ENCODE data around the gene ST3GAL5. TPM values are rescaled to one million over a fixed set of nuclear protein-coding genes. Genes with fewer than 3 reads are reported as not detected.
A peak's percentile ranks its signal among the peaks of the same experiment; 100 is the strongest.

The ST3GAL5 gene
- total and polyA plus RNA-seq, 2 of the 8 experiments (the other 6 are each of a cell fraction or from before 2014, with no cell fraction given) = 1.9 to 4.5 TPM

DNA sequence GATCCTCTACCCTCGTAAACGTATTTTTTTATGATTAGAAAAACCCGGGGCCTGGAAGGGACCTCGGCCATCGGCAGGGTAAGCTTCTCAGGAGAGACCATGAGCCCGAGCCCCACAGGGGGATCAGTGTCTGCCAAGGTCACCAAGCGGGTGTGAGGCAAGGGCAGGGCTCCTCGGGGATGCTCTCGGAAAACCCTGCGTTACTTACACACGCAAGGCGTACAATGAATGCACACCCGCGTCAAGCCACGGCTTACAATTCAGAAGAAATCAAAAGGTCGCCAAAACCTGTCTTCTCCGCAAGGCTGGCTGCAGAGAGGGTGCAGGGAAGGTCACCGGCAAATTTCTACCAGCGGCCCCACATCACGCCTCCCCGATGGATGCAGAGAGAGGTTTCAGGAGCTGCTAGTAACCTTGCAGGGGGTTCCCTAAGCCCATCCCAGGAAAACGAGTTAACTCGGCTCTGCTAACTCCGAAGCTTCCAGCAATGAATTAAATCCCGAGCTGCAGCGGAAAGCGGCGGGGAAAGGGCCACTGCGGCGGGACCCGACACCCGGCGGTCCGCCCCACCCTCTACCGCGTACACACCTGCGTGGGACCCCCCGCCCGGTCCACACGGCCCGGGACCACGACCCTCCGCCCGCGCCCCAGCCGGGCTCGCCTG lies 638 bp downstream of the ST3GAL5 start:
- no peak for TF ChIP-seq RBBP5 (IDR thresholded peaks at IDR 0.05; ENCODE audit: borderline replicate concordance, low read depth, low read length)
- peak; percentile 60 for TF ChIP-seq ASH2L (IDR thresholded peaks at IDR 0.05; ENCODE audit: low read length)
- 0 out of 2 replicates have a peak, but pooled peaks have one; percentile 34 for TF ChIP-seq PHF8 (conservative IDR thresholded peaks at IDR 0.05; ENCODE audit: low read depth, low read length)
- no peak for TF ChIP-seq RNF2 (IDR thresholded peaks at IDR 0.05; ENCODE audit: borderline replicate concordance, low read depth, low read length, missing control alignments, poor library complexity, severe bottlenecking)
- TF ChIP-seq SUZ12 (IDR thresholded peaks at IDR 0.05; ENCODE audit: low read length) = peak; percentile 48; the same call in 1 of the 2 replicates
- POLR2A ChIA-PET (ENCODE audit: partially characterized antibody) = interaction anchor here (1.2 kb wide), 2 partner anchors 10 to 61 kb away, joined by 3 to 4 read pairs; no protein-coding TSS in a partner anchor

More for the DNA sequence above, 638 bp downstream of the ST3GAL5 start:
- peaks cover 10% of the 10 kb centered on the region; the same call in 1 of the 2 replicates for H3K23me2 ChIP-seq (ENCODE audit: low read depth, low read length)
- H3K23ac ChIP-seq (ENCODE audit: insufficient read length) = no peak overlapping the region
- peak overlapping the region; percentile 47 for H2AFZ ChIP-seq (ENCODE audit: low read length)
- H4K20me1 ChIP-seq (replicated peaks in 1 of 2; ENCODE audit: control insufficient read depth in 1 of 2, insufficient read depth in 2 of 2, low read length in 2 of 2) = peaks cover 0 to 3% of the 10 kb centered on the region in 2 experiments
- no peak overlapping the region for H3K27ac ChIP-seq (ENCODE audit: low read depth, low read length)
- no peaks in the 10 kb centered on the region for H3K79me2 ChIP-seq (ENCODE audit: control insufficient read depth in 1 of 2, insufficient read depth in 2 of 2, low read length in 2 of 2)
- no peak overlapping the region for H3K4ac ChIP-seq (replicated peaks; ENCODE audit: insufficient read length, low read depth, low read length)
- H4K5ac ChIP-seq (ENCODE audit: insufficient read length, low read depth, low read length) = no peak overlapping the region
- H3K9ac ChIP-seq (replicated peaks in 1 of 4; ENCODE audit: extremely low read depth in 1 of 4, low read depth in 3 of 4, low read length in 3 of 4) = peak overlapping the region; percentile 24 to 78 (median 44); a peak in 6 of 7 replicates
- H2BK20ac ChIP-seq (ENCODE audit: low read length) = no peak overlapping the region
- peaks cover 0 to 19% (median 13%) of the 10 kb centered on the region in 4 experiments; a peak in 6 of 7 replicates for H3K27me3 ChIP-seq (replicated peaks in 1 of 4; ENCODE audit: control insufficient read depth in 3 of 4, extremely low read depth in 1 of 4, insufficient read depth in 3 of 4, low read length in 3 of 4)
- no peak overlapping the region for H2BK12ac ChIP-seq (ENCODE audit: low read depth, low read length)
- H3K9me3 ChIP-seq (ENCODE audit: insufficient read depth in 2 of 2, low read depth in 1 of 2, low read length in 1 of 2) = no peaks in the 10 kb centered on the region
- H3K18ac ChIP-seq (ENCODE audit: extremely low read depth, low read length) = no peak overlapping the region
- FAIRE-seq (no peak), DNase-seq (ENCODE audit: low read depth in 1 of 2, low spot score in 2 of 2) (no peak)
- H3K4me1 ChIP-seq (replicated peaks in 1 of 4; ENCODE audit: control insufficient read depth in 3 of 4, insufficient read depth in 4 of 4, low read length in 3 of 4) = peaks cover 6 to 8% (median 7%) of the 10 kb centered on the region in 4 experiments; a peak in 6 of 7 replicates
- CTCF ChIA-PET (ENCODE audit: partially characterized antibody) = interaction anchor here (0.9 to 4.3 kb wide), 18 partner anchors 9 to 190 kb away, joined by 3 to 19 read pairs (median 4); no protein-coding TSS in a partner anchor
- H3K4me2 ChIP-seq (ENCODE audit: insufficient read depth in 1 of 2, low read depth in 2 of 2, low read length in 2 of 2) = peak overlapping the region; percentile 80 to 90
- no peak overlapping the region for H4K8ac ChIP-seq (ENCODE audit: extremely low read depth, insufficient read depth, low read length)
- H3K56ac ChIP-seq (replicated peaks; ENCODE audit: insufficient read length, low read depth, low read length) = no peak overlapping the region
- H3K36me3 ChIP-seq (ENCODE audit: control insufficient read depth in 2 of 4, insufficient read depth in 4 of 4, low read length in 3 of 4) = no peaks in the 10 kb centered on the region
- no peak overlapping the region for H4K91ac ChIP-seq (replicated peaks; ENCODE audit: insufficient read length, low read length)
- no peak overlapping the region for H2BK120ac ChIP-seq (replicated peaks; ENCODE audit: low read depth, low read length)
- no peak overlapping the region for H2BK15ac ChIP-seq (ENCODE audit: low read length)
- 28% methylated on average over 21 of the region's 47 CpGs; no CpG with 5 or more reads in 1 of the 2 experiments for WGBS, 2 experiments (ENCODE audit: extremely low coverage in 1 of 2, insufficient coverage in 1 of 2, insufficient read length in 1 of 2, insufficient replicate concordance in 2 of 2, low coverage in 1 of 2, low lambda C conversion rate in 2 of 2, missing lambda C conversion rate in 1 of 2)
- H3K14ac ChIP-seq (ENCODE audit: insufficient read length) = no peak overlapping the region
- H2AK5ac ChIP-seq (ENCODE audit: low read depth, low read length) = no peak overlapping the region
- H3K79me1 ChIP-seq (ENCODE audit: low read depth, low read length) = no peaks in the 10 kb centered on the region
- H3K4me3 ChIP-seq (ENCODE audit: extremely low read depth in 1 of 4, insufficient read depth in 2 of 4, low read depth in 3 of 4, low read length in 4 of 4) = peak overlapping the region; percentile 53 to 88 (median 76)
- no peak overlapping the region; the same call in 1 of the 2 replicates for H2BK5ac ChIP-seq (ENCODE audit: low read depth, low read length)

Measured in H1 (cell line).